Activated T-cell treated with anti-CD3 and anti-CD28 coated beads, Interleukin-2, amount 50 U/mL, for 24 hours (primary cell): ENCODE data around the gene RIN3.

Experiments used
- DNase-seq: peaks from one replicate; pipeline ENCODE4 v3.0.0-alpha.2; 2020
- H3K27ac Mint-ChIP-seq: 2 replicates; pipeline ENCODE4 v1.8.0; 2020; ENCODE audit warnings: mild to moderate bottlenecking, mixed read lengths
- H3K27me3 Mint-ChIP-seq: 2 replicates; pipeline ENCODE4 v1.8.0; 2020; ENCODE audit warnings: mixed read lengths
- H3K36me3 Mint-ChIP-seq: 2 replicates; pipeline ENCODE4 v1.8.0; 2020; ENCODE audit warnings: low read depth, mixed read lengths
- H3K4me1 Mint-ChIP-seq: 2 replicates; pipeline ENCODE4 v1.8.0; 2020; ENCODE audit warnings: low read depth, mixed read lengths
- H3K4me3 Mint-ChIP-seq: 2 replicates; pipeline ENCODE4 v1.8.0; 2020; ENCODE audit warnings: mild to moderate bottlenecking, moderate library complexity, mixed read lengths
- H3K9me3 Mint-ChIP-seq: 2 replicates; pipeline ENCODE4 v1.8.0; 2020; ENCODE audit warnings: mixed read lengths

The RIN3 gene

GRCh38 chr14:92512807-92513203, 776 bp upstream of the RIN3 start:
- no peaks in the 10 kb centered on the region for H3K9me3 Mint-ChIP-seq
- peak overlapping the region; percentile 67 for H3K4me3 Mint-ChIP-seq
- H3K27me3 Mint-ChIP-seq: no peaks in the 10 kb centered on the region
- H3K4me1 Mint-ChIP-seq: peaks cover 34% of the 10 kb centered on the region
- H3K36me3 Mint-ChIP-seq: no peaks in the 10 kb centered on the region
- DNase-seq: no peak
- peak overlapping the region; percentile 69 for H3K27ac Mint-ChIP-seq

GRCh38 chr14:92513966-92514843, 624 bp downstream of the RIN3 start:
- peak overlapping the region; percentile 87 for H3K27ac Mint-ChIP-seq
- peak; percentile 68 for DNase-seq
- H3K27me3 Mint-ChIP-seq: no peaks in the 10 kb centered on the region
- peak overlapping the region; percentile 83 for H3K4me3 Mint-ChIP-seq
- peaks cover 48% of the 10 kb centered on the region for H3K4me1 Mint-ChIP-seq
- no peaks in the 10 kb centered on the region for H3K9me3 Mint-ChIP-seq
- peaks cover 1% of the 10 kb centered on the region for H3K36me3 Mint-ChIP-seq

- Mint-ChIP-seq H3K4me1 (peaks cover 56% of the 10 kb centered on the region), H3K27me3 (no peaks in the 10 kb centered on the region), H3K36me3 (peaks cover 2% of the 10 kb centered on the region), H3K9me3 (no peaks in the 10 kb centered on the region), H3K4me3 (peak overlapping the region; percentile 83), H3K27ac (peak overlapping the region; percentile 87)
- DNase-seq: no peak
Observed at GRCh38 chr14:92514844-92515514, 1.4 kb downstream of the RIN3 start.

GRCh38 chr14:92515546-92516343, 2.2 kb downstream of the RIN3 start:
- DNase-seq: no peak
- H3K27ac Mint-ChIP-seq: peak overlapping the region; percentile 87

DNA sequence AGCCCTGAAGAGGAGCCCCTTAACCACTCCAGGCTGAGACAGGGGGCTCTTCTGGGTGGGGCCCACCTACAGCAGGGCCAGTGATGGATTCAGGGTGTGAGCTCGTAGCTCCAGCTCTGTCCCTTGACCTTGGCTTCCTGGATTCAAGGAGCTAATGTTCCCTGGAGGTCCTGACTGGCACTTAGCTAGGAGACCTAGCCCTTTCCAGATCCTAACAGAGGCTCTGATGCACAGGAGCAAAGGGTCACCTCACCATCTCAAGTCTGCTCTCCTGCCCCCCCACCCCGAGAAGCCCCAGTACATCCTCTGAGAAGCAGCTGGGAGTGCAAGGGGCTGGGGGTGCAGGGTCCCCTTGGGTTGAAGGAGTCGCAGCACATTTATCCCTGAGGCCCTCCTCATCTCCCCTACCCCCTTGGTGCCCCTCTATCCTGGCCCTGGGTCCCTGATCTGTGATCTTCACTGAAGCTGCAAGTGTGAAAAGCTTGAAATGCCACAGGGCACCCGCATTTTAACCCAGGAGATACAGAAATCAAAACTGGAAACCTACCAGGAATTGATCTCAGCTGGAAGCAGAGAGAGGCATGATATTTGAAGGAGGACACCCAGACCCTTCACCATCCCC, 2.9 kb downstream of the RIN3 start:
- peaks cover 62% of the 10 kb centered on the region for H3K4me1 Mint-ChIP-seq
- H3K4me3 Mint-ChIP-seq: peak overlapping the region; percentile 83
- DNase-seq: no peak
- H3K9me3 Mint-ChIP-seq: peaks cover 5% of the 10 kb centered on the region
- H3K27ac Mint-ChIP-seq: peak overlapping the region; percentile 87
- H3K27me3 Mint-ChIP-seq: no peaks in the 10 kb centered on the region
- peaks cover 3% of the 10 kb centered on the region for H3K36me3 Mint-ChIP-seq

More at GRCh38 chr14:92515546-92516343, 2.2 kb downstream of the RIN3 start:
- peak overlapping the region; percentile 83 for H3K4me3 Mint-ChIP-seq
- H3K9me3 Mint-ChIP-seq: no peaks in the 10 kb centered on the region
- peaks cover 57% of the 10 kb centered on the region for H3K4me1 Mint-ChIP-seq
- no peaks in the 10 kb centered on the region for H3K27me3 Mint-ChIP-seq
- H3K36me3 Mint-ChIP-seq: peaks cover 2% of the 10 kb centered on the region

DNA sequence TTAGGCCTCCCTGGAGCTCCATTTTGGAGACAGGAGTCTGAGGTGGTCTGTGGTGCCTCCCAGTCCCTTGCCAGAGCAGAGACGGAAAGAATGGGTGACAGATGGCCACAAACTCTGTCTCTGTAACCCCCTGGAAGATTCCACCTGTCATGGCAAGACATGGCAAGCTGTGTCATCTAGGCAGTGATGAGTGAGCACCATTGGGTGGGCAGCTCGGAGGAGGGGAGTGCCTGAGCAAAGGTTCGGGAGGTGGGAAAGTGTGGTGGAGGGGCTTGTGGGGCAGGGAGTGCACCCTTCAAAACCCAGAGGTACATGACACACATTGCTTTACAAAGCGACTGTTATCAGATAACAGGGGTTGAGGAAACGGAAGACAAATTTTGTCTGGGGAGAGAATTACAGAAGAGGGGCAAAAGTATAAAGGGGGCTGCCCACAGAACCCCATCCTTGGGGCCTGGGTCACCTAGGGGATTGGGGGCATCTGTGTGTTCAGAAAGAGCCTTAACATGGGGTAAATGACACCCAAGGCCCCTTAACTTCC, 3.5 kb downstream of the RIN3 start:
- peak overlapping the region; percentile 83 for H3K4me3 Mint-ChIP-seq
- H3K27ac Mint-ChIP-seq: peak overlapping the region; percentile 87
- peaks cover 6% of the 10 kb centered on the region for H3K9me3 Mint-ChIP-seq
- peaks cover 4% of the 10 kb centered on the region for H3K36me3 Mint-ChIP-seq
- no peaks in the 10 kb centered on the region for H3K27me3 Mint-ChIP-seq
- peak; percentile 47 for DNase-seq
- H3K4me1 Mint-ChIP-seq: peaks cover 68% of the 10 kb centered on the region

DNA sequence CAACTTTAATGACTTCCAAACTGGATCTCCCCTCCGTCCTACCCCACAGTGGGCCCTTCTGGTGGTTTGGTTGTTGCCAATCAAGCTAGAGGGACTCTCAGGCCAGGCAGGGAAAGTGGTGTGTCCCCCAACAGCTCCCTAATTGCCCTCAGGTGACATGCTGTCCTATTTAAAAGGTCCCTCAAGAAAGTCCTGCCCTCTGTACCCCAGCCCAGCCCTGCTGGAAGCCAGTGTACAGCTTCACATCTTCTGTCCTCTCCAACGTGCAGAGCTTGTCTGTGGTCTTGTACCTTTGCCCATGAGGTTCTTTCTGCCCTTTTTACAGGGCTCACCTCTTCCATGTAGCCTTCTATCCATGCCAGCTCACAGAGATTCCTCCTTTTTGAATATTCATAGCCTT, 4.2 kb downstream of the RIN3 start:
- no peak overlapping the region for H3K4me3 Mint-ChIP-seq
- no peaks in the 10 kb centered on the region for H3K27me3 Mint-ChIP-seq
- peaks cover 4% of the 10 kb centered on the region for H3K36me3 Mint-ChIP-seq
- no peak for DNase-seq
- peaks cover 69% of the 10 kb centered on the region for H3K4me1 Mint-ChIP-seq
- H3K27ac Mint-ChIP-seq: peak overlapping the region; percentile 87
- H3K9me3 Mint-ChIP-seq: peaks cover 6% of the 10 kb centered on the region

GRCh38 chr14:92519246-92520101, 5.9 kb downstream of the RIN3 start:
- Mint-ChIP-seq H3K27ac (peak overlapping the region; percentile 78), H3K9me3 (peaks cover 6% of the 10 kb centered on the region), H3K4me3 (no peak overlapping the region), H3K36me3 (peaks cover 4% of the 10 kb centered on the region), H3K4me1 (peaks cover 75% of the 10 kb centered on the region), H3K27me3 (no peaks in the 10 kb centered on the region)
- no peak for DNase-seq

DNA sequence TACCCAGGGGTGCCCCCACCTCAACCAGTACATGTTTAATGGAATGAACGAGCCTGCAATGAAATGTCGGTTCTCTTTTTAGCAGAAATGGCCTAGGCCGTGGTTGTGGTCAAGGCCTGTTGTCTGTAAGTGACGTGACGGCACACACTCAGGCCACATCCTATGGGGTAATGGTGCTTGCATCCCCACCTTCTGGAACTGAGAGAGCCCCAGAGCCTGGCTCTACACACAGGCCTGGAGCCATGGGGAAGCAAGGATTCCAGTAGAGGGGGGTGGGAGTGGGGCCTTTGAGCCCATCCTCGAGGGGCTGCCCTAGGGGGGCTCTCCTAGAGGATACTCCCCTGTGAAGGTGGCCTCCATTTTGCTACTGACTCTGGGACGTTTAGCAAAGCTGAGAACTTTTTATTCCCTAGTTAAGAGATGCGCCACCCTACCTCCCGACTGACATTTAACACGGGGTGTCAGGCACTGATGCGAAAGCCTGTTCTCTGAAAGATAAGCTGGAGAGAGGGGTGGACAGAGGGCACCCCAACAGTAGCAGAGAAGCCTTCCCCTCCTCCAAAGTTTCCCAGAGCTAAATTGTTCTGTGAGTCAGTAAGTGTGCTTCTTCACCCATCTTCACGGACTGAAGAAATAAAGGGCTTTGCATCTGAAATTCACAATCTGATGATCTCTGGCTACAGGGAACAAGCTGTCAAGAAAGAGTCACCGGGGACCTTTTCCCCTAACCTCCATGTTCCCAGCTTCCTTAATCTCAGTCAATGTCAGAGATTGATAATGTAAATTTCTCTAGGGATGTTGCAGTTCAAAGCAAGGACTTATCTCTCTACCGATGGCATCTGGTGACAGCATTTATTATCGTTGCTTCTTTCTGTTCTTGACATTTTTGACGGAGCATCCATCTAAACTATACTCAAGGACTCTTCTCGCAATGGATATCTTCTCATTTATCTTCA, 6.8 kb downstream of the RIN3 start:
- peaks cover 4% of the 10 kb centered on the region for H3K36me3 Mint-ChIP-seq
- no peak overlapping the region for H3K4me3 Mint-ChIP-seq
- H3K27ac Mint-ChIP-seq: peak overlapping the region; percentile 56
- H3K27me3 Mint-ChIP-seq: no peaks in the 10 kb centered on the region
- peaks cover 6% of the 10 kb centered on the region for H3K9me3 Mint-ChIP-seq
- H3K4me1 Mint-ChIP-seq: peaks cover 80% of the 10 kb centered on the region
- DNase-seq: no peak

- Mint-ChIP-seq H3K4me1 (peaks cover 76% of the 10 kb centered on the region), H3K27ac (no peak overlapping the region), H3K27me3 (no peaks in the 10 kb centered on the region), H3K4me3 (no peak overlapping the region), H3K36me3 (peaks cover 4% of the 10 kb centered on the region), H3K9me3 (peaks cover 6% of the 10 kb centered on the region)
- DNase-seq: no peak
Observed at GRCh38 chr14:92521058-92521415, 7.5 kb downstream of the RIN3 start.

DNA sequence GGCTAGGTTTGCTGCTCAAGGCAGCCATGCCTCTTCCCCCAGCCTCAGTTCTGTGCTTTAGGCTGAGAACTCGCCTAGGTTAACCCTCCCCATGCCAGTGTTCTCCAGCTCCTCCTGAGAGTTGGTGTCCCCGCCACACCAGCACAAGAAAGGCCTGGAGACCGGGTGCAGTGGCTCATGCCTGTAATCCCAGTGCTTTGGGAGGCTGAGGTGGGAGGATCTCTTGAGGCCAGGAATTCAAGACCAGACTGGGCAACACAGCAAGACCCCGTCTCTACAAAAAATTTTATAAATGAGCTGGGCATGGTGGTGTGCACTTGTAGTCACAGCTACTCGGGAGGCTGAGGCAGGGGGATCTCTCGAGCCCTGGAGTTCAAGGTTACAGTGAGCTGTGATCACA, 10.2 kb downstream of the RIN3 start:
- Mint-ChIP-seq H3K27ac (peak overlapping the region; percentile 67), H3K27me3 (no peaks in the 10 kb centered on the region), H3K9me3 (peaks cover 6% of the 10 kb centered on the region), H3K4me3 (no peak overlapping the region), H3K36me3 (peaks cover 6% of the 10 kb centered on the region), H3K4me1 (peaks cover 66% of the 10 kb centered on the region)
- no peak for DNase-seq

- no peak overlapping the region for H3K4me3 Mint-ChIP-seq
- no peak for DNase-seq
- H3K36me3 Mint-ChIP-seq: peaks cover 6% of the 10 kb centered on the region
- peak overlapping the region; percentile 77 for H3K27ac Mint-ChIP-seq
- H3K9me3 Mint-ChIP-seq: peaks cover 6% of the 10 kb centered on the region
- H3K4me1 Mint-ChIP-seq: peaks cover 64% of the 10 kb centered on the region
- H3K27me3 Mint-ChIP-seq: no peaks in the 10 kb centered on the region
Observed at GRCh38 chr14:92524602-92525185, 11.1 kb downstream of the RIN3 start.
